Stimulated activated CD8-positive, alpha-beta memory T cell treated with anti-CD3 and anti-CD28 coated beads, Interleukin-2, amount 100 ng/mL, for 1 hour (primary cell): ENCODE data around the gene EXPH5.

ENCODE experiments used
- DNase-seq, 2 donors: peaks; one replicate each; pipeline ENCODE4 v3.0.0-alpha.2; 2020; ENCODE audit warnings: low read depth in 2 of 2

The EXPH5 gene

GRCh38 chr11:108468478-108468864, 125.1 kb downstream of the EXPH5 start:
- DNase-seq = no peak

- peak; percentile 87 to 91 for DNase-seq
These were observed 126.3 kb downstream of the EXPH5 start, which contains the start of gene C11orf65 for GRCh38 chr11:108467091-108467823. C11orf65 (minus strand) TSS chr11:108467529; CDS start chr11:108461559, 5,970 bp downstream.

DNA sequence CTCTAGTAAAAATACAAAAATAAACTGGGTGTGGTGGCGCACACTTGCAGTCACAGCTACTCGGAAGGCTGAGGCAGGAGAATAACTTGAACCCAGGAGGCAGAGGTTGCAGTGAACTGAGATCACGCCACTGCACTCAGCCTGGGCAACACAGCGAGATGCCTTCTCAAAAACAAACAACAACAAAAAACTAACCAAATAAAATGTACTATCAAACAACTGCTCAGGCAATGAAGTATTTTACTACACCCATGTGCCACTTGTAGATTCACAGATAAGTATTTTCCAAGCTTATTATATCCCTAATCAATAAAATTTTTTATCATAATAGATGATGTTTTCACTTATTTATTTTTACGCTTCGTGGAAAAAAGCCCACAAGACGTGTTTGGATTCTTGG, 127.2 kb downstream of the EXPH5 start:
- no peak for DNase-seq
